HepG2 (cell line): ENCODE results near the gene MS4A15.

ENCODE experiments used
- ATF6 ChIP-seq: sonication (generic); formaldehyde crosslinking; conservative IDR thresholded peaks from 2 replicates; pipeline ENCODE4 v1.4.0; 2020; ENCODE audit warnings: missing genetic modification reagents
- GTF2F1 ChIP-seq: fragments of 150-350 bp; IDR thresholded peaks from 2 replicates; pipeline ENCODE4 v1.6.1; 2014; ENCODE audit warnings: low read length
- JUND ChIP-seq: sonication (generic); formaldehyde crosslinking; IDR thresholded peaks from 2 replicates; pipeline ENCODE4 v1.8.0; 2022; ENCODE audit warnings: mild to moderate bottlenecking, missing genetic modification reagents
- KDM1A ChIP-seq: IDR thresholded peaks from 2 replicates; pipeline ENCODE4 v1.6.1; 2016; ENCODE audit warnings: missing compliant biosample characterization
- RARG ChIP-seq: sonication (generic); formaldehyde crosslinking; IDR thresholded peaks from 2 replicates; pipeline ENCODE4 v1.4.0; 2020; ENCODE audit warnings: low read depth, mild to moderate bottlenecking, missing genetic modification reagents
- REST ChIP-seq, 2 experiments: IDR thresholded peaks; 2 replicates each; pipeline ENCODE4 v1.6.1; 2011 to 2012; ENCODE audit warnings: low read length in 2 of 2, borderline replicate concordance in 1 of 2, low read depth in 1 of 2, mild to moderate bottlenecking in 1 of 2, moderate library complexity in 1 of 2
- SRF ChIP-seq: IDR thresholded peaks from 2 replicates; pipeline ENCODE4 v1.6.1; 2011; ENCODE audit warnings: mild to moderate bottlenecking, low read depth, low read length, moderate library complexity
- THRA ChIP-seq: sonication (generic); formaldehyde crosslinking; IDR thresholded peaks from 2 replicates; pipeline ENCODE4 v1.4.0; 2020; ENCODE audit warnings: missing genetic modification reagents, borderline replicate concordance
- ZBTB46 ChIP-seq: sonication (generic); formaldehyde crosslinking; IDR thresholded peaks from 2 replicates; pipeline ENCODE4 v1.4.0; 2020; ENCODE audit warnings: mild to moderate bottlenecking, missing genetic modification reagents, borderline replicate concordance
- ZMAT5 ChIP-seq: sonication (generic); formaldehyde crosslinking; IDR thresholded peaks from 2 replicates; pipeline ENCODE4 v1.5.0; 2020; ENCODE audit warnings: mild to moderate bottlenecking, low read depth, missing genetic modification reagents, borderline replicate concordance
- ZNF205 ChIP-seq: IDR thresholded peaks from 2 replicates; pipeline ENCODE4 v1.6.1; 2018; ENCODE audit warnings: missing biosample characterization, missing genetic modification reagents
- ZNF33A ChIP-seq: sonication (generic); formaldehyde crosslinking; IDR thresholded peaks from 2 replicates; pipeline ENCODE4 v1.5.1; 2020; ENCODE audit warnings: missing genetic modification reagents, mild to moderate bottlenecking, moderate library complexity, borderline replicate concordance
- ZNF639 ChIP-seq: conservative IDR thresholded peaks from 2 replicates; pipeline ENCODE4 v1.6.1; 2018; ENCODE audit warnings: missing genetic modification reagents
- ZNF784 ChIP-seq: sonication (generic); formaldehyde crosslinking; IDR thresholded peaks from 2 replicates; pipeline ENCODE4 v1.5.1; 2020; ENCODE audit warnings: missing genetic modification reagents, mild to moderate bottlenecking, borderline replicate concordance

- TF ChIP-seq ZMAT5 (CRISPR knock-in tag) (no peak), SRF (no peak), ZBTB46 (no peak), ZNF784 (CRISPR knock-in tag) (no peak), ZNF639 (CRISPR knock-in tag) (no peak), JUND (CRISPR knock-in tag) (no peak), ATF6 (CRISPR knock-in tag) (no peak), ZNF205 (CRISPR knock-in tag) (no peak), REST (IDR thresholded peaks at IDR 0.05; ENCODE audit: borderline replicate concordance in 1 of 2, low read depth in 1 of 2, low read length in 2 of 2) (no peak), GTF2F1 (no peak), ZNF33A (CRISPR knock-in tag) (no peak), THRA (no peak), RARG (CRISPR knock-in tag) (no peak), KDM1A (CRISPR knock-in tag) (no peak)
Observed at GRCh38 chr11:60763692-60764369, 7.2 kb downstream of the MS4A15 start.
